ENCODE measurements around the gene TNS1.

The TNS1 gene

GRCh38 chr2:217839750-217840107 is 163.1 kb downstream of the TNS1 start:
- no peak for DNase-seq

GRCh38 chr2:217839073-217839749 is 163.6 kb downstream of the TNS1 start:
- no peak for DNase-seq

GRCh38 chr2:217838409-217838831 is 164.4 kb downstream of the TNS1 start:
- no peak for DNase-seq

GRCh38 chr2:217837530-217837929 is 165.3 kb downstream of the TNS1 start:
- DNase-seq = no peak

GRCh38 chr2:217836901-217837491 is 165.8 kb downstream of the TNS1 start:
- DNase-seq = no peak

GRCh38 chr2:217835931-217836891 is 166.6 kb downstream of the TNS1 start:
- no peak for DNase-seq

- DNase-seq = no peak
These were observed 167.9 kb downstream of the TNS1 start for GRCh38 chr2:217834744-217835513.

GRCh38 chr2:217834057-217834620 is 168.7 kb downstream of the TNS1 start:
- DNase-seq = no peak

- DNase-seq = no peak
These were observed 169.4 kb downstream of the TNS1 start for GRCh38 chr2:217833439-217833838.

- no peak for DNase-seq
These were observed 169.8 kb downstream of the TNS1 start for GRCh38 chr2:217832987-217833386.

GRCh38 chr2:217832115-217832514 is 170.7 kb downstream of the TNS1 start:
- DNase-seq = no peak

- DNase-seq = no peak
These were observed 171.5 kb downstream of the TNS1 start for GRCh38 chr2:217831306-217831705.

GRCh38 chr2:217830807-217831206 is 172.0 kb downstream of the TNS1 start:
- no peak for DNase-seq

GRCh38 chr2:217830061-217830460 is 172.7 kb downstream of the TNS1 start:
- DNase-seq = no peak

GRCh38 chr2:217829420-217829819 is 173.4 kb downstream of the TNS1 start:
- no peak for DNase-seq

GRCh38 chr2:217828336-217828735 is 174.5 kb downstream of the TNS1 start:
- DNase-seq = no peak

GRCh38 chr2:217827430-217828201 is 175.2 kb downstream of the TNS1 start:
- no peak for DNase-seq

- no peak for DNase-seq
These were observed 175.8 kb downstream of the TNS1 start for GRCh38 chr2:217826991-217827390.

- DNase-seq = no peak
These were observed 176.3 kb downstream of the TNS1 start for GRCh38 chr2:217826520-217826919.

GRCh38 chr2:217825469-217826235 is 177.1 kb downstream of the TNS1 start:
- DNase-seq = no peak

GRCh38 chr2:217824223-217824622 is 178.6 kb downstream of the TNS1 start:
- no peak for DNase-seq

Measured in NCI-H1930 (cell line).